ENCODE measurements around the gene ZSCAN21. TPM values are rescaled to one million over a fixed set of nuclear protein-coding genes. Genes with fewer than 3 reads are reported as not detected.

ZSCAN21 gene
- total and polyA plus RNA-seq, 2 experiments from 2014 or later: 3.4 to 8.2 TPM

DNA sequence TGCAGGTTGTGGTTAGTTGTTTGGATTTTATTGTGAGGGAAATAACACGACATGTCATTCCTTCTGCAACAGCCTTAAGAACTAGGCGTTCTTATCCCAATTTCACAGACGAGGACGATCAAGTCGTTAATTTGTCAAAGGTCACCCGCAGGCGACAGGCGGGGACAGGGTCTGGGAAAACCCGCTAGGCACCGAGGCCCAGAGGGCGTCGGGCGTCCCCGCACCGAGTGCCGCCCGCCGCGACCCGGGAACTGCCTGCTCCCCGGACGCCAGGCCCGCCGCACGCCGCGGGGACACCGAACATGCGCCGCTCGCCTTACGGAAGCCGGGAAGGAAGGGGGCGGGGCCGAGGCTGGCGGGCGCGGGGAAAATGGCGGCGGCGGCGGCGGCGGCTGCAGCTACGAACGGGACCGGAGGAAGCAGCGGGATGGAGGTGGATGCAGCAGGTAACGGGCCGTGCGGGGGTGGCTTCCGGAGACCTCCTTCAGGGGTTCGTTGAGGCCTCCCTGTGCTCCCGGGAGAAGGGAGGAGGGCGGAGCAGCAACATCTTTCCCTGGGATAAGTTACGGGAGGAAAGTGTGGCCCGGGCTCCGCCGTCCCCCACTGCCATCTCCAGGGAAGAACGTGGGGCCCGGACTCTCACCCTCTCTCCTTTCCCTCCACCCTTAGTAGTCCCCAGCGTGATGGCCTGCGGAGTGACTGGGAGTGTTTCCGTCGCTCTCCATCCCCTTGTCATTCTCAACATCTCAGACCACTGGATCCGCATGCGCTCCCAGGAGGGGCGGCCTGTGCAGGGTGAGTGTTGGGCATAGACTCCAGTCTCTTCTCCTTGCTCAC is 39.3 kb downstream of the ZSCAN21 start, which contains the start of gene COPS6:
Gene COPS6 (plus strand): TSS at position 349 of the 837 bp plus-strand sequence. CDS start 22 bp downstream, at position 371.
- H3K4me1 ChIP-seq (ENCODE audit: insufficient read depth): peaks cover 40% of the 10 kb centered on the region
- in situ Hi-C loops (cut with MboI): no loop called here
- no peaks in the 10 kb centered on the region for H3K27me3 ChIP-seq (replicated peaks; ENCODE audit: insufficient read depth)
- peaks cover 70% of the 10 kb centered on the region for H3F3A ChIP-seq (ENCODE audit: insufficient read depth)
- DNase-seq: peak; percentile 86
- peak within 1 kb of the TSS; percentile 94 for H3K27ac ChIP-seq
- H4K20me1 ChIP-seq (ENCODE audit: insufficient read depth): no peaks in the 10 kb centered on the region
- H3K9me2 ChIP-seq (ENCODE audit: insufficient read depth): no peaks in the 10 kb centered on the region
- TF ChIP-seq EZH2 (IDR thresholded peaks at IDR 0.05; ENCODE audit: insufficient read depth, poor library complexity, severe bottlenecking) (no peak), EZH2phosphoT487 (IDR thresholded peaks at IDR 0.05; ENCODE audit: insufficient read depth, low read depth) (no peak)
- H3K9me3 ChIP-seq (ENCODE audit: low read depth): no peaks in the 10 kb centered on the region
- peak within 1 kb of the TSS; percentile 83 for H3K9ac ChIP-seq
- H3K36me3 ChIP-seq (ENCODE audit: low read depth): peaks cover 16% of the 10 kb centered on the region; the same call in 1 of the 2 replicates
- H2AFZ ChIP-seq: peak within 1 kb of the TSS; percentile 89
- WGBS, 2 experiments (ENCODE audit: low coverage in 1 of 2, low lambda C conversion rate in 2 of 2, missing lambda C conversion rate in 2 of 2): 1% methylated on average over 38 to 68 of the region's 68 CpGs
- peak within 1 kb of the TSS; percentile 78 for H3K4me3 ChIP-seq
- H3K79me2 ChIP-seq (ENCODE audit: insufficient read depth): peaks cover 45% of the 10 kb centered on the region
- peak within 1 kb of the TSS; percentile 85 for H3K4me2 ChIP-seq (ENCODE audit: unreplicated experiment)

DNA sequence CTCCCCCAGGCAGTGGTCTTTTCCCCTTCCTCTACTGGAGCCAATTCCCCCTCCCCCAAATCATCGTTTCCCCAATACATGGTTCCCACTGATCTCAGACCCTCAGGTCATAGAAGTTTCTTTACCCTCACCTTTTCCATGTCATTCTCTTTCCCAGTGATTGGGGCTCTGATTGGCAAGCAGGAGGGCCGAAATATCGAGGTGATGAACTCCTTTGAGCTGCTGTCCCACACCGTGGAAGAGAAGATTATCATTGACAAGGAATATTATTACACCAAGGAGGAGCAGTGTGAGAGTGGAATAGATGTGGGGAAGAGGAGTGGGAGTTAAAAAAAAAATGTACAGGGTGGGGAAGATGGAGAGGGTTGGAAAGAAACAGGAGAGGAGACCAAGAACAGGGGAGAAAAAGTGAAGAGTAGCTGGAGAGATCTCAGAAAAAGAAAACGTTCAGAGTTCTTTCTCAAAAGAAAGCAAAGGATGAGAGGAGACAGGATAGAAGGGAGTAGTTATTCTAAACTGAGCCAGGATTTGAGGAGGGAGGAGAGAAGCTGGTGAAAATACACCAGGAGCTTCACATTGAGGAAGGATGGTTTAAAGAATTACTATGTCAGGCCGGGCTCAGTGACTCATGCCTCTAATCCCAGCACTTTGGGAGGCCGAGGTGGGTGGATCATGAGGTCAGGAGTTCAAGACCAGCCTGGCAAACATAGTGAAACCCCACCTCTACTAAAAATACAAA is 40.1 kb downstream of the ZSCAN21 start:
- peaks cover 50% of the 10 kb centered on the region for H3K79me2 ChIP-seq (ENCODE audit: insufficient read depth)
- DNase-seq: peak; percentile 73

GRCh38 chr7:100090527-100091410 is 41.2 kb downstream of the ZSCAN21 start:
- H3K4me2 ChIP-seq (ENCODE audit: unreplicated experiment): peak overlapping the region; percentile 85
- no peak overlapping the region for H3K4me3 ChIP-seq
- peaks cover 40% of the 10 kb centered on the region for H3K4me1 ChIP-seq (ENCODE audit: insufficient read depth)
- peak; percentile 48 for DNase-seq
- no peaks in the 10 kb centered on the region for H4K20me1 ChIP-seq (ENCODE audit: insufficient read depth)
- no peaks in the 10 kb centered on the region for H3K9me2 ChIP-seq (ENCODE audit: insufficient read depth)
- in situ Hi-C loops (cut with MboI): no loop called here
- WGBS, 2 experiments (ENCODE audit: low coverage in 1 of 2, low lambda C conversion rate in 2 of 2, missing lambda C conversion rate in 2 of 2): 84 to 87% methylated on average over 14 of the region's 14 CpGs
- H3K27me3 ChIP-seq (replicated peaks; ENCODE audit: insufficient read depth): no peaks in the 10 kb centered on the region
- peak overlapping the region; percentile 94 for H3K27ac ChIP-seq
- peaks cover 26% of the 10 kb centered on the region for H3K36me3 ChIP-seq (ENCODE audit: low read depth)
- H3K79me2 ChIP-seq (ENCODE audit: insufficient read depth): peaks cover 55% of the 10 kb centered on the region
- no peak overlapping the region for H2AFZ ChIP-seq
- peak overlapping the region; percentile 83; the same call in 1 of the 2 replicates for H3K9ac ChIP-seq
- TF ChIP-seq EZH2phosphoT487 (IDR thresholded peaks at IDR 0.05; ENCODE audit: insufficient read depth, low read depth): no peak
- TF ChIP-seq EZH2 (IDR thresholded peaks at IDR 0.05; ENCODE audit: insufficient read depth, poor library complexity, severe bottlenecking): no peak
- H3F3A ChIP-seq (ENCODE audit: insufficient read depth): peaks cover 85% of the 10 kb centered on the region
- no peaks in the 10 kb centered on the region for H3K9me3 ChIP-seq (ENCODE audit: low read depth)

More for the DNA sequence above, 40.1 kb downstream of the ZSCAN21 start:
- no peaks in the 10 kb centered on the region for H3K27me3 ChIP-seq (replicated peaks; ENCODE audit: insufficient read depth)
- no peak for TF ChIP-seq EZH2phosphoT487 (IDR thresholded peaks at IDR 0.05; ENCODE audit: insufficient read depth, low read depth)
- H3K9me3 ChIP-seq (ENCODE audit: low read depth): no peaks in the 10 kb centered on the region
- H3K4me1 ChIP-seq (ENCODE audit: insufficient read depth): peaks cover 40% of the 10 kb centered on the region
- peak overlapping the region; percentile 85 for H3K4me2 ChIP-seq (ENCODE audit: unreplicated experiment)
- no peaks in the 10 kb centered on the region for H4K20me1 ChIP-seq (ENCODE audit: insufficient read depth)
- peak overlapping the region; percentile 78 for H3K4me3 ChIP-seq
- H3K36me3 ChIP-seq (ENCODE audit: low read depth): peaks cover 19% of the 10 kb centered on the region; the same call in 1 of the 2 replicates
- H2AFZ ChIP-seq: peak overlapping the region; percentile 89
- H3K9me2 ChIP-seq (ENCODE audit: insufficient read depth): no peaks in the 10 kb centered on the region
- 8 to 9% methylated on average over 7 of the region's 7 CpGs for WGBS, 2 experiments (ENCODE audit: low coverage in 1 of 2, low lambda C conversion rate in 2 of 2, missing lambda C conversion rate in 2 of 2)
- in situ Hi-C loops (cut with MboI): no loop called here
- peak overlapping the region; percentile 83 for H3K9ac ChIP-seq
- H3F3A ChIP-seq (ENCODE audit: insufficient read depth): peaks cover 76% of the 10 kb centered on the region
- H3K27ac ChIP-seq: peak overlapping the region; percentile 94

Data from GM23248 (cell line).